ENCODE results near the gene TMEM30A. TPM values are rescaled to one million over a fixed set of nuclear protein-coding genes. Genes with fewer than 3 reads are reported as not detected.

Gene TMEM30A
- total RNA-seq, 2 donors from 2014 or later: 45.6 to 47.3 TPM

DNA sequence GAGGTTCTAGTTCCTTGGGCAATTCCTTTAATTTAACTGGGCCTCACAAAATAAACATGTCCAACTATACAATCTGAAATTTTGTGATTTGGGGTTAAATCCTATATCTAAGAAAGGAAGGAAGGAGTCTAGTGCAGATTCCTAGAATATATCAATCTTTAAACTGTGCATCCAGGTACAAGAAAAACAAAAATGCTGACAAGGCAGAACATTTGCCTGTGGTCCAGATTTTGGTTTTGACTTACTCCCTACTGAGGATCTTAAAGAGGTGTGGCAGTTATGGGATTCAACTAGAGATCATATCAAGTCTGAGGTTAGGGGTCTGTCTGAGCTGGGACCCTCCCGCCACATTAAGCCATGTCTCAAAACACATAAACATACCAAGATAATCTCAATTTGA is 23.3 kb downstream of the TMEM30A start:
- Histone ChIP-seq H3K27me3 (no peaks in the 10 kb centered on the region), H3K36me3 (peaks cover 49% of the 10 kb centered on the region), H3K9me3 (no peaks in the 10 kb centered on the region), H3K4me3 (no peak overlapping the region), H3K27ac (no peak overlapping the region), H3K4me1 (no peaks in the 10 kb centered on the region)
- TF ChIP-seq, protein P1, sequence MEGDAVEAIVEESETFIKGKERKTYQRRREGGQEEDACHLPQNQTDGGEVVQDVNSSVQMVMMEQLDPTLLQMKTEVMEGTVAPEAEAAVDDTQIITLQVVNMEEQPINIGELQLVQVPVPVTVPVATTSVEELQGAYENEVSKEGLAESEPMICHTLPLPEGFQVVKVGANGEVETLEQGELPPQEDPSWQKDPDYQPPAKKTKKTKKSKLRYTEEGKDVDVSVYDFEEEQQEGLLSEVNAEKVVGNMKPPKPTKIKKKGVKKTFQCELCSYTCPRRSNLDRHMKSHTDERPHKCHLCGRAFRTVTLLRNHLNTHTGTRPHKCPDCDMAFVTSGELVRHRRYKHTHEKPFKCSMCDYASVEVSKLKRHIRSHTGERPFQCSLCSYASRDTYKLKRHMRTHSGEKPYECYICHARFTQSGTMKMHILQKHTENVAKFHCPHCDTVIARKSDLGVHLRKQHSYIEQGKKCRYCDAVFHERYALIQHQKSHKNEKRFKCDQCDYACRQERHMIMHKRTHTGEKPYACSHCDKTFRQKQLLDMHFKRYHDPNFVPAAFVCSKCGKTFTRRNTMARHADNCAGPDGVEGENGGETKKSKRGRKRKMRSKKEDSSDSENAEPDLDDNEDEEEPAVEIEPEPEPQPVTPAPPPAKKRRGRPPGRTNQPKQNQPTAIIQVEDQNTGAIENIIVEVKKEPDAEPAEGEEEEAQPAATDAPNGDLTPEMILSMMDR (IDR thresholded peaks at IDR 0.05): no peak
- DNase-seq (ENCODE audit: low spot score): no peak

DNA sequence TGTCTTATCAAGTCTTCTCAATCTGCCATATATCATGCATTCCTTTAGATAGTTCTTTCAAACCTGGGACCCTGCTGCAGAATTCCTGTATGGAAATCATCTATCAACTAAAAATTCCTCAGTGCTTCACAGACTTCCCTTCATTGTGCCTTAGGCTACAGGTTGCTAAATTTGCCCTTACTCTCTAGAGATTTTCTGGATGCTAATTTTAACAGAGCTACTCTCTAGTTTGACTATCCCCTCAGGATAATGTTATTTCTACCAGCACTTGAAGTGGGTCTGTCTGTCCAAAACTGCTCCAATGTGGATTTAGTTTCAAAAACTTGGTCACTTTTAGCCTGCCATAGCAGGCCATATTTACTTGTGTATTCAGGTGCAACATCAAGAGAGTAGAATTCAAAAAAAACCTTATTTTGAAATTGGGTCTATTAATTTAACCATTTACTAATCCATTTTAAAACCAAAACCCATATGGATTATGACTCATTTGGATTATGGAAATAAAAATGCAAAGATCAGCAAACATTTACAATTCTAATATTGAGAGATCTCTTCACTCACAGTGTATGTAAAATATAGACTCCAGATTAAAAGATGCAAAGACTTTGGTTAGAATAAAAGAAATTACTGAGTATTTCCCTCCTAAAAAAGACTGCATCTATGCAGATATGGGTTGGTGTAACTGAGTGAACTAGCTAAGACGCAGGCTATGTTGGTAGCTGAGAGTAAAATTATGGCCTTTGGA is 27.1 kb downstream of the TMEM30A start:
- H3K27me3 ChIP-seq: no peaks in the 10 kb centered on the region
- no peaks in the 10 kb centered on the region for H3K4me1 ChIP-seq
- TF ChIP-seq, protein P1 (IDR thresholded peaks at IDR 0.05): no peak
- no peak for DNase-seq (ENCODE audit: low spot score)
- no peak overlapping the region for H3K4me3 ChIP-seq
- no peaks in the 10 kb centered on the region for H3K9me3 ChIP-seq
- peaks cover 48% of the 10 kb centered on the region for H3K36me3 ChIP-seq
- no peak overlapping the region for H3K27ac ChIP-seq

DNA sequence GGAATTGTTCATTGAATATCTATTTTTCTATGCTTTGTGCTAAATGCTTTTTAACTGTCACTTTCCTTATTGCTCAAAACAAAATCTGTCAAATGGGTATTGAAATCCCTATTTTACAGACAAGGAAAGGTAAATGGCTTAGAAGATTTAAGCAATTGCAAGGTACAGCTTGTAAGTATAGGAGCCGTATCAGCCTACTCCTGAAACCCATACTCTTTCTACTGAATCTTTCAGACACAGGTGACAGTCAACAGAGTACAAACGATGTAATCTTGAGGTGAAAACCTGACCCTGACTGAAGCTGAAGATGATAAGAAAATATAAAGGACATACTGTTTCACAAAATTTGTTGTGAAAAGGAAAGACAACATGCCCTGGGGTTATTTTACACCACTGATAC is 34.0 kb downstream of the TMEM30A start:
- TF ChIP-seq, protein P1 (IDR thresholded peaks at IDR 0.05): no peak

DNA sequence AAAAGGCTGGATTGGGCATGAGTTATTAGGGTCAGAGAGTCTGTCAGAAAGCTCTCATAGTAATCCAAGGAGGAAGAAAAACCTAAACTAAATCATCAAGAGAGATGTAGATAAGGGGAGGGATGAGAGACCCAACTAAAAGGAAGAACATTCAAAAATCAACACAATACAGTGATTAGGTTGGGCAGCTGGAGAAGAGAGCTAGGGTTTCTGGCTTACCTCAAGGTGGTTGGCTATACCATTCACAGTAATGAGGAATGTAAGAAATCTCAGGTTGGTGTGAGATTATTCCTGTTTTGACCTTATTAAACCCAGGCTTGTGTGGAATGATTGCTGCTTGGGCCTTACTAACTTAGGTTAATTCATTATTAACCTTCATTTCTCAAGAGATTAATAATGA is 34.8 kb downstream of the TMEM30A start:
- Histone ChIP-seq H3K9me3 (no peaks in the 10 kb centered on the region), H3K4me1 (peaks cover 0 to under 1% of the 10 kb centered on the region in 2 donors), H3K27ac (no peak overlapping the region), H3K36me3 (peaks cover 9% of the 10 kb centered on the region), H3K27me3 (no peaks in the 10 kb centered on the region), H3K4me3 (no peak overlapping the region)
- DNase-seq (ENCODE audit: low spot score): no peak
- TF ChIP-seq, protein P1 (IDR thresholded peaks at IDR 0.05): no peak

More for the DNA sequence above, 34.0 kb downstream of the TMEM30A start:
- no peaks in the 10 kb centered on the region for H3K27me3 ChIP-seq
- H3K4me3 ChIP-seq: no peak overlapping the region
- DNase-seq (ENCODE audit: low spot score): no peak
- no peaks in the 10 kb centered on the region for H3K4me1 ChIP-seq
- no peaks in the 10 kb centered on the region for H3K9me3 ChIP-seq
- no peak overlapping the region for H3K27ac ChIP-seq
- peaks cover 15% of the 10 kb centered on the region for H3K36me3 ChIP-seq

DNA sequence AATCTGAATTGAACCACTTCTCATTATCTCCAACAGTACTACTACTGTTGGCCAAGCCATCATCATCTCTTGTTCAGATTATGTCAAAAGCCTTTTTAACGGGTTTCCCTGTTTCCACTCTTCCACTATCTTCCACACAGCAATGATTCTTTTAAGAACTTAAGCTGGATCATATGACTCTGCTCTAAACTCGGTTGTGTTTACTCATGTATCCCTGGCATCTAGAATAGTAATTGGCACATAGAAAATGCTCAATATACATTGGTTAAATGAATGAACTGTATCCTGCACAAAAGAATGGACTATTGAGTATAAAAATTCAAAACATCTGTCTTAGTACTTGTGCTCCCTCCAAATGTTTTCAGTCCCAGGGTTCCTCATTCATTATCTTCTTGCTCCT is 38.2 kb downstream of the TMEM30A start:
- DNase-seq (ENCODE audit: low spot score): no peak
- Histone ChIP-seq H3K36me3 (no peaks in the 10 kb centered on the region), H3K4me3 (no peak overlapping the region), H3K9me3 (no peaks in the 10 kb centered on the region), H3K27me3 (no peaks in the 10 kb centered on the region), H3K27ac (no peak overlapping the region), H3K4me1 (peaks cover 0 to 25% of the 10 kb centered on the region in 2 donors)
- TF ChIP-seq, protein P1 (IDR thresholded peaks at IDR 0.05): no peak
